ENCODE data around the gene TLE6.
"Not testable (repeated sequence)": the region's sequence is repeated elsewhere in the genome, so short reads cannot be mapped to it uniquely, and the experiment has no call there.

Gene TLE6

DNA sequence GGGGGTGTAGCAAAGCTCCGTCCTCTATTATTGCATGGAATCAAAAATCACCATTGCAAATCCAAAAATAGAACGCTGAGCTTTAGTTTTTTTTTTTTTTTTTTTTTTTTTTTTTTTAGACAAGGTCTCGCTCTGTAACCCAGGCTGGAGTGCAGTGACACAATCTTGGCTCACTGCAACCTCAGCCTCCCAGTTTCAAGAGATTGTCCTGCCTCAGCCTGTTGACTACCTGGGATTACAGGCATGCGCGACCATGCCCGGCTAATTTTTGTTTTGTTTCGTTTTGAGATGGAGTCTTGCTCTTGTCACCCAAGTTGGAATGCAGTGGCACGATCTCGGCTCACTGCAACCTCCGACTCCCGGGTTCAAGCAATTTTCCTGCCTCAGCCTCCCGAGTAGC lies 17.2 kb upstream of the TLE6 start:
- Histone ChIP-seq H3K27me3 (ENCODE audit: control insufficient read depth, insufficient read depth, low read length) (no peaks in the 10 kb centered on the region), H3K4me3 (ENCODE audit: low read length) (no peak overlapping the region), H3K4me1 (ENCODE audit: control insufficient read depth, insufficient read depth, low read length) (no peaks in the 10 kb centered on the region), H3K9ac (ENCODE audit: low read length) (no peak overlapping the region), H3K9me3 (ENCODE audit: control insufficient read depth, low read length) (no peaks in the 10 kb centered on the region), H3K36me3 (ENCODE audit: control insufficient read depth, insufficient read depth, low read length) (no peaks in the 10 kb centered on the region)

DNA sequence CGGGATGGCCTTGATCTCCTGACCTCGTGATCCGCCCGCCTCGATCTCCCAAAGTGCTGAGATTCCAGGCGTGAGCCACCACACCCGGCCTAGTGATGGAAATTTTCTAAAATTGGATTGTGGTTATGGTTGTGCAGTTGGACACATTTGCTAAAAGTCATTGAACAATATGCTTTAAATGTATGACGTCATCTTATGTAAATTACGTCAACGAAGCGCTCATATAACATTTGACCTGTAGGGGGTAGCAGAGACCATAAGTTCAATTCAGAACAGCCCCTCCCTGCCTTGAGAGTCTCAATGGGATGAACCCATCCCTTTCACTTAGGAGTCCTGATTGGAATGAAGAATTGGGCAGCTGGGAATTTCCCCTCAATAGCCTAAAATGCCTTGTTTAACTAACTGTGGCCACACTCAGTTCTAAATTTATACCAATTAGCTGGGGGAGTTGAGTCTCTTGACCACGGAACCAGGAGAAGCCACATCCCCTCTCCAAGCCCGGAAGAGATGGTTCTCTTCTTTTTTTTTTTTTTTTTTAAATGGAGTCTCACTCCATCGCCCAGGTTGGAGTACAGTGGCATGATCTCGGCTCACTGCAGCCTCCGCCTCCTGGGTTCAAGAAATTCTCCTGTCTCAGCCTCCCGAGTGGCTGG lies 15.2 kb upstream of the TLE6 start:
- no peaks in the 10 kb centered on the region for H3K27me3 ChIP-seq (ENCODE audit: control insufficient read depth, insufficient read depth, low read length)
- H3K36me3 ChIP-seq (ENCODE audit: control insufficient read depth, insufficient read depth, low read length), result no peaks in the 10 kb centered on the region
- H3K9ac ChIP-seq (ENCODE audit: low read length), result no peak overlapping the region
- H3K9me3 ChIP-seq (ENCODE audit: control insufficient read depth, low read length), result no peaks in the 10 kb centered on the region
- no peak overlapping the region for H3K4me3 ChIP-seq (ENCODE audit: low read length)
- no peaks in the 10 kb centered on the region for H3K4me1 ChIP-seq (ENCODE audit: control insufficient read depth, insufficient read depth, low read length)

- Histone ChIP-seq H3K9ac (ENCODE audit: low read length) (no peak overlapping the region), H3K36me3 (ENCODE audit: control insufficient read depth, insufficient read depth, low read length) (no peaks in the 10 kb centered on the region), H3K4me3 (ENCODE audit: low read length) (no peak overlapping the region), H3K9me3 (ENCODE audit: control insufficient read depth, low read length) (no peaks in the 10 kb centered on the region), H3K4me1 (ENCODE audit: control insufficient read depth, insufficient read depth, low read length) (no peaks in the 10 kb centered on the region), H3K27me3 (ENCODE audit: control insufficient read depth, insufficient read depth, low read length) (no peaks in the 10 kb centered on the region)
These were observed 14.2 kb upstream of the TLE6 start for GRCh38 chr19:2963122-2963521.

DNA sequence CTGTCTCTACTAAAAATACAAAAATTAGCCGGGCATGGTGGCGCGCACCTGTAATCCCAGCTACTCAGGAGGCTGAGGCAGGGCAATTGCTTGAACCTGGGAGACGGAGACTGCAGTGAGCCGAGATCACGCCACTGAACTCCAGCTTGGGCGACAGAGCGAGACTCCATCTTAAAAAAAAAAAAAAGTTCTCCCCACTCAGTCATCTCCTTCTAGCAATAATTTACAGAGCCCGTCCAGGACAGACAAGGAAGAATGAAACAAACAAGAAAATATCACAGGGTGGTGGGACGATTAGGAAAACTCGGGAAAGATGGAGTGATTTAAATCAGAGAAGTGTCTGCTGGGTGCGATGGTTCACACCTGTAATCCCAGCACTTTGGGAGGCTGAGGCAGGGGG lies 13.7 kb upstream of the TLE6 start:
- not testable (repeated sequence) for H3K9ac ChIP-seq (ENCODE audit: low read length); H3K9me3 ChIP-seq (ENCODE audit: control insufficient read depth, low read length); H3K4me1 ChIP-seq (ENCODE audit: control insufficient read depth, insufficient read depth, low read length); H3K4me3 ChIP-seq (ENCODE audit: low read length); H3K27me3 ChIP-seq (ENCODE audit: control insufficient read depth, insufficient read depth, low read length); H3K36me3 ChIP-seq (ENCODE audit: control insufficient read depth, insufficient read depth, low read length)

GRCh38 chr19:2964874-2965273 lies 12.5 kb upstream of the TLE6 start:
- H3K27me3 ChIP-seq (ENCODE audit: control insufficient read depth, insufficient read depth, low read length), result no peaks in the 10 kb centered on the region
- peaks cover 8% of the 10 kb centered on the region for H3K4me1 ChIP-seq (ENCODE audit: control insufficient read depth, insufficient read depth, low read length)
- no peaks in the 10 kb centered on the region for H3K36me3 ChIP-seq (ENCODE audit: control insufficient read depth, insufficient read depth, low read length)
- H3K9me3 ChIP-seq (ENCODE audit: control insufficient read depth, low read length), result no peaks in the 10 kb centered on the region
- H3K4me3 ChIP-seq (ENCODE audit: low read length), result no peak overlapping the region
- H3K9ac ChIP-seq (ENCODE audit: low read length), result no peak overlapping the region

DNA sequence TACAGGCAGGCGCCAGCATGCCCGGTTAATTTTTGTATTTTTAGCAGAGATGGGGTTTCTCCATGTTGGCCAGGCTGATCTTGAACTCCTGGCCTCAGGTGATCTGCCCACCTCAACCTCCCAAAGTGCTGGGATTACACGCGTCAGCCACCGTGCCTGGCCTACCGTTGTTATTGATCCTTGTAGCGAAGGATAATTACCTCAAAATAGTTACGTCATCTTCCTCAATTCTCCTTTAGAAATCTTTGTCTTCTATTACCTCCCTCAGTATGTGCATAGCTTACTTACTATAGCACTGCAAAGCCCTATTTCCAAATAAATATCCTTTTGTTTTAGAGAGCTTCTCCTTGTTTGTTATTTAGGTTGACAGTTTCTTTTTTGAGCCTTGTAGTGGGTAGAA lies 9.4 kb upstream of the TLE6 start:
- Histone ChIP-seq H3K27me3 (ENCODE audit: control insufficient read depth, insufficient read depth, low read length) (no peaks in the 10 kb centered on the region), H3K9ac (ENCODE audit: low read length) (no peak overlapping the region), H3K36me3 (ENCODE audit: control insufficient read depth, insufficient read depth, low read length) (no peaks in the 10 kb centered on the region), H3K4me3 (ENCODE audit: low read length) (no peak overlapping the region), H3K9me3 (ENCODE audit: control insufficient read depth, low read length) (no peaks in the 10 kb centered on the region), H3K4me1 (ENCODE audit: control insufficient read depth, insufficient read depth, low read length) (peaks cover 8% of the 10 kb centered on the region)

GRCh38 chr19:2969104-2969504 lies 8.3 kb upstream of the TLE6 start:
- no peaks in the 10 kb centered on the region for H3K9me3 ChIP-seq (ENCODE audit: control insufficient read depth, low read length)
- peaks cover 8% of the 10 kb centered on the region for H3K4me1 ChIP-seq (ENCODE audit: control insufficient read depth, insufficient read depth, low read length)
- H3K36me3 ChIP-seq (ENCODE audit: control insufficient read depth, insufficient read depth, low read length), result no peaks in the 10 kb centered on the region
- H3K4me3 ChIP-seq (ENCODE audit: low read length), result no peak overlapping the region
- H3K9ac ChIP-seq (ENCODE audit: low read length), result peak overlapping the region; percentile 27
- no peaks in the 10 kb centered on the region for H3K27me3 ChIP-seq (ENCODE audit: control insufficient read depth, insufficient read depth, low read length)

DNA sequence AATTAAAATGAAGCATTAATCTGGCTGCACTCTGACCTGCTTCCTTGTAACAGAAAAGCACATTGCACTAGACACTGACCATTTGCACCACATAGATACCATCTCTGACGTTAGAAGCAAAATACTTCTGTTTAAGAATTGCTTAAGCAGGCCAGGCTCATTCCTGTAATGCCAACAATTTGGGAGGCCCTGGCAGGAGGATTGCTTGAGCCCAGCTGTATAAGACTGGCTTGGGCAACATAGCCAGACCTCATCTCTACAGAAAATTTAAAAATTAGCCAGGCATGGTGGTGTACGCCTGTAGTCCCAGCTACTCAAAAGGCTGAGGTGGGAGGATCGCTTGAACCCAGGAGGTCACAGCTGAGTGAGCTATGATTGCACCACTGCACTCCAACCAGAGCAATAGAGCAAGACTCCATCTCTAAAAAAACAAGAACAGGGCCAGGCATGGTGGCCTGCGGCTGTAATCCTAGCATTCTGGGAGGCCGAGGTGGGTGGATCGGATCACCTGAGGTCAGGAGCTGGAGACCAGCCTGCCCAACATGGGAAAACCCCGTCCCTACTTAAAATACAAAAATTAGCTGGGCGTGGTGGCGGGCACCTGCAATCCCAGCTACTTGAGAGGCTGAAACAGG lies 7.0 kb upstream of the TLE6 start:
- no peaks in the 10 kb centered on the region for H3K27me3 ChIP-seq (ENCODE audit: control insufficient read depth, insufficient read depth, low read length)
- no peak overlapping the region for H3K9ac ChIP-seq (ENCODE audit: low read length)
- H3K36me3 ChIP-seq (ENCODE audit: control insufficient read depth, insufficient read depth, low read length), result no peaks in the 10 kb centered on the region
- H3K4me1 ChIP-seq (ENCODE audit: control insufficient read depth, insufficient read depth, low read length), result peaks cover 8% of the 10 kb centered on the region
- no peaks in the 10 kb centered on the region for H3K9me3 ChIP-seq (ENCODE audit: control insufficient read depth, low read length)
- H3K4me3 ChIP-seq (ENCODE audit: low read length), result no peak overlapping the region

- peaks cover 25% of the 10 kb centered on the region for H3K4me1 ChIP-seq (ENCODE audit: control insufficient read depth, insufficient read depth, low read length)
- H3K9ac ChIP-seq (ENCODE audit: low read length), result no peak overlapping the region
- peaks cover 4% of the 10 kb centered on the region for H3K27me3 ChIP-seq (ENCODE audit: control insufficient read depth, insufficient read depth, low read length)
These were observed 4.1 kb upstream of the TLE6 start for GRCh38 chr19:2973229-2973628.

GRCh38 chr19:2974342-2975041 lies 2.9 kb upstream of the TLE6 start:
- H3K9ac ChIP-seq (ENCODE audit: low read length), result no peak overlapping the region
- H3K4me3 ChIP-seq (ENCODE audit: low read length), result no peak overlapping the region
- H3K4me1 ChIP-seq (ENCODE audit: control insufficient read depth, insufficient read depth, low read length), result peaks cover 17% of the 10 kb centered on the region
- H3K27me3 ChIP-seq (ENCODE audit: control insufficient read depth, insufficient read depth, low read length), result peaks cover 4% of the 10 kb centered on the region
- no peaks in the 10 kb centered on the region for H3K9me3 ChIP-seq (ENCODE audit: control insufficient read depth, low read length)
- H3K36me3 ChIP-seq (ENCODE audit: control insufficient read depth, insufficient read depth, low read length), result no peaks in the 10 kb centered on the region

More at GRCh38 chr19:2973229-2973628, 4.1 kb upstream of the TLE6 start:
- no peak overlapping the region for H3K4me3 ChIP-seq (ENCODE audit: low read length)
- no peaks in the 10 kb centered on the region for H3K9me3 ChIP-seq (ENCODE audit: control insufficient read depth, low read length)
- H3K36me3 ChIP-seq (ENCODE audit: control insufficient read depth, insufficient read depth, low read length), result no peaks in the 10 kb centered on the region

DNA sequence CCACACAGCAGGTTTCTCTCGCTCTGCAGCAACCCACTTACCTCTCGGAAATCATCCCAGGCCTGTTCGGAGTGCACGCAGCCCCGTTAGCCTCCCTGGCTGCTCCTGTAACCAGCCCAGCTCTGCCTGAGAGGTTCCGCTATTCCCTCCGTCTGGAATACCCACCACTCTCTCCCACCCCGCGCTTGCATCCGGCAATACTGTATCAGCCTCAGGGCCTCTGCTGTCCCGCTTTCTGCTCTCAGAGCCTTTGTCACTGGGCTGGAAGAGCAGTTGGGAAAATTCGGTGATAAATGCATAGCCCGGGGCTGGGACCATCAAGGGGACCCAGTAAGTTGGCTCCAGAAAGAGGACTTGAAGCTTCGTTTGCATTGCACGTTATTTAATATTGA lies 759 bp upstream of the TLE6 start:
- Histone ChIP-seq H3K9ac (ENCODE audit: low read length) (peak overlapping the region; percentile 65), H3K27me3 (ENCODE audit: control insufficient read depth, insufficient read depth, low read length) (peaks cover 4% of the 10 kb centered on the region), H3K36me3 (ENCODE audit: control insufficient read depth, insufficient read depth, low read length) (no peaks in the 10 kb centered on the region), H3K9me3 (ENCODE audit: control insufficient read depth, low read length) (no peaks in the 10 kb centered on the region), H3K4me1 (ENCODE audit: control insufficient read depth, insufficient read depth, low read length) (peaks cover 17% of the 10 kb centered on the region), H3K4me3 (ENCODE audit: low read length) (peak overlapping the region; percentile 60)

- H3K36me3 ChIP-seq (ENCODE audit: control insufficient read depth, insufficient read depth, low read length), result no peaks in the 10 kb centered on the region
- no peaks in the 10 kb centered on the region for H3K9me3 ChIP-seq (ENCODE audit: control insufficient read depth, low read length)
- H3K4me3 ChIP-seq (ENCODE audit: low read length), result no peak overlapping the region
- peaks cover 20% of the 10 kb centered on the region for H3K4me1 ChIP-seq (ENCODE audit: control insufficient read depth, insufficient read depth, low read length)
- H3K27me3 ChIP-seq (ENCODE audit: control insufficient read depth, insufficient read depth, low read length), result peaks cover 7% of the 10 kb centered on the region
- no peak overlapping the region for H3K9ac ChIP-seq (ENCODE audit: low read length)
These were observed 378 bp downstream of the TLE6 start for GRCh38 chr19:2977746-2978138.

Measured in mucosa of stomach (tissue), 1 donor.